ENCODE measurements around the gene RXRA. TPM values are rescaled to one million over a fixed set of nuclear protein-coding genes. Genes with fewer than 3 reads are reported as not detected.

RXRA gene
- total and polyA plus RNA-seq, 2 of the 13 experiments (the other 11 are each of a cell fraction or from before 2014, with no cell fraction given): 18.9 to 29.2 TPM

DNA sequence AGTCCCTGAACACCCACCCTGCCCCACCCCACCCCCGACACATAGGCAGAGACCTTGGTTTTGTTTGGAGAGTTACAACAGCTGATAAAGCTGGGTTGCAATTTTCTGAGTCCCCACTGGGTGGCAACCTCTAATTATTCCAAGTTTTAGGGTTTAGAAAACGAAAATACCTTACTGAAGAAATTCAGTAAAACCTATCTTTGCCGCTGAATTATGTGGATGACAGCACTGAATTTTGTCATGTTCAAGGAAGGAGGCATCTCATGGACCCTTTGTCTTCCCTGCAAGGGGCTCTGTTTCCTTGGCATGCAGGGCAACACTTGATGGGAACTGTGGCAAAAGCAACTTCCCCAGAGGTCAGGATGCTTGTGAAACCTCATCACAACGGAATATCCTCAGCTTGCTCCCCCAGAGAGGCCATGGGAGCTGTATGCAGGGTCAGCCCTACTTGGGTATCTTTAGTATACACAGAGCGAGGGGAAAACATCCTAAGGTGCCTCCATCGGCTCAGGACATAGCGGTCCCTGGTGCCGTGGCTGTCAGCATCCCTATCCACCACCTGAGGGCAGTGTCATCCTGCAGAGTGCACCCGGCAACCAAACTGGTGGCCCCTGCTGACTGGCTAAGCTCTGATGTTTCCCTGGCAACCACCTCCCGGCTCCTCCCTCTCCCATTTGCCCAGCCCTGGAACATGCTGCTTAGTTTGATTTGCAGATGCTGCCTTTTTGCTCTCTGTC lies 123.1 kb downstream of the RXRA start (continued):
- TF ChIP-seq, protein P1, sequence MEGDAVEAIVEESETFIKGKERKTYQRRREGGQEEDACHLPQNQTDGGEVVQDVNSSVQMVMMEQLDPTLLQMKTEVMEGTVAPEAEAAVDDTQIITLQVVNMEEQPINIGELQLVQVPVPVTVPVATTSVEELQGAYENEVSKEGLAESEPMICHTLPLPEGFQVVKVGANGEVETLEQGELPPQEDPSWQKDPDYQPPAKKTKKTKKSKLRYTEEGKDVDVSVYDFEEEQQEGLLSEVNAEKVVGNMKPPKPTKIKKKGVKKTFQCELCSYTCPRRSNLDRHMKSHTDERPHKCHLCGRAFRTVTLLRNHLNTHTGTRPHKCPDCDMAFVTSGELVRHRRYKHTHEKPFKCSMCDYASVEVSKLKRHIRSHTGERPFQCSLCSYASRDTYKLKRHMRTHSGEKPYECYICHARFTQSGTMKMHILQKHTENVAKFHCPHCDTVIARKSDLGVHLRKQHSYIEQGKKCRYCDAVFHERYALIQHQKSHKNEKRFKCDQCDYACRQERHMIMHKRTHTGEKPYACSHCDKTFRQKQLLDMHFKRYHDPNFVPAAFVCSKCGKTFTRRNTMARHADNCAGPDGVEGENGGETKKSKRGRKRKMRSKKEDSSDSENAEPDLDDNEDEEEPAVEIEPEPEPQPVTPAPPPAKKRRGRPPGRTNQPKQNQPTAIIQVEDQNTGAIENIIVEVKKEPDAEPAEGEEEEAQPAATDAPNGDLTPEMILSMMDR (CRISPR knock-in tag; IDR thresholded peaks at IDR 0.05): peak; percentile 93
- TF ChIP-seq ZNF20 (CRISPR knock-in tag; IDR thresholded peaks at IDR 0.05) (no peak), MXD4 (CRISPR knock-in tag; IDR thresholded peaks at IDR 0.05) (no peak), SMAD3 (CRISPR knock-in tag; IDR thresholded peaks at IDR 0.05) (no peak), SMC3 (IDR thresholded peaks at IDR 0.05; ENCODE audit: low read length) (peak; percentile 42), RFXAP (CRISPR knock-in tag; IDR thresholded peaks at IDR 0.05; ENCODE audit: borderline replicate concordance) (peak; percentile 99), GABPB1 (CRISPR knock-in tag; IDR thresholded peaks at IDR 0.05) (no peak), GTF3A (CRISPR knock-in tag; conservative IDR thresholded peaks at IDR 0.05) (no peak), TRIM24 (CRISPR knock-in tag; IDR thresholded peaks at IDR 0.05) (no peak), SP5 (CRISPR knock-in tag; IDR thresholded peaks at IDR 0.05; ENCODE audit: borderline replicate concordance, low read depth) (peak; percentile 37; the same call in 1 of the 2 replicates), THYN1 (CRISPR knock-in tag; IDR thresholded peaks at IDR 0.05; ENCODE audit: borderline replicate concordance, low read depth) (no peak), ZNF530 (CRISPR knock-in tag; IDR thresholded peaks at IDR 0.05; ENCODE audit: low read depth) (no peak), ISL2 (CRISPR knock-in tag; IDR thresholded peaks at IDR 0.05) (no peak)
- TF ChIP-seq, protein P2, sequence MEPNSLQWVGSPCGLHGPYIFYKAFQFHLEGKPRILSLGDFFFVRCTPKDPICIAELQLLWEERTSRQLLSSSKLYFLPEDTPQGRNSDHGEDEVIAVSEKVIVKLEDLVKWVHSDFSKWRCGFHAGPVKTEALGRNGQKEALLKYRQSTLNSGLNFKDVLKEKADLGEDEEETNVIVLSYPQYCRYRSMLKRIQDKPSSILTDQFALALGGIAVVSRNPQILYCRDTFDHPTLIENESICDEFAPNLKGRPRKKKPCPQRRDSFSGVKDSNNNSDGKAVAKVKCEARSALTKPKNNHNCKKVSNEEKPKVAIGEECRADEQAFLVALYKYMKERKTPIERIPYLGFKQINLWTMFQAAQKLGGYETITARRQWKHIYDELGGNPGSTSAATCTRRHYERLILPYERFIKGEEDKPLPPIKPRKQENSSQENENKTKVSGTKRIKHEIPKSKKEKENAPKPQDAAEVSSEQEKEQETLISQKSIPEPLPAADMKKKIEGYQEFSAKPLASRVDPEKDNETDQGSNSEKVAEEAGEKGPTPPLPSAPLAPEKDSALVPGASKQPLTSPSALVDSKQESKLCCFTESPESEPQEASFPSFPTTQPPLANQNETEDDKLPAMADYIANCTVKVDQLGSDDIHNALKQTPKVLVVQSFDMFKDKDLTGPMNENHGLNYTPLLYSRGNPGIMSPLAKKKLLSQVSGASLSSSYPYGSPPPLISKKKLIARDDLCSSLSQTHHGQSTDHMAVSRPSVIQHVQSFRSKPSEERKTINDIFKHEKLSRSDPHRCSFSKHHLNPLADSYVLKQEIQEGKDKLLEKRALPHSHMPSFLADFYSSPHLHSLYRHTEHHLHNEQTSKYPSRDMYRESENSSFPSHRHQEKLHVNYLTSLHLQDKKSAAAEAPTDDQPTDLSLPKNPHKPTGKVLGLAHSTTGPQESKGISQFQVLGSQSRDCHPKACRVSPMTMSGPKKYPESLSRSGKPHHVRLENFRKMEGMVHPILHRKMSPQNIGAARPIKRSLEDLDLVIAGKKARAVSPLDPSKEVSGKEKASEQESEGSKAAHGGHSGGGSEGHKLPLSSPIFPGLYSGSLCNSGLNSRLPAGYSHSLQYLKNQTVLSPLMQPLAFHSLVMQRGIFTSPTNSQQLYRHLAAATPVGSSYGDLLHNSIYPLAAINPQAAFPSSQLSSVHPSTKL (CRISPR knock-in tag; IDR thresholded peaks at IDR 0.05): no peak
- TF ChIP-seq, protein P3, sequence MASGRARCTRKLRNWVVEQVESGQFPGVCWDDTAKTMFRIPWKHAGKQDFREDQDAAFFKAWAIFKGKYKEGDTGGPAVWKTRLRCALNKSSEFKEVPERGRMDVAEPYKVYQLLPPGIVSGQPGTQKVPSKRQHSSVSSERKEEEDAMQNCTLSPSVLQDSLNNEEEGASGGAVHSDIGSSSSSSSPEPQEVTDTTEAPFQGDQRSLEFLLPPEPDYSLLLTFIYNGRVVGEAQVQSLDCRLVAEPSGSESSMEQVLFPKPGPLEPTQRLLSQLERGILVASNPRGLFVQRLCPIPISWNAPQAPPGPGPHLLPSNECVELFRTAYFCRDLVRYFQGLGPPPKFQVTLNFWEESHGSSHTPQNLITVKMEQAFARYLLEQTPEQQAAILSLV (CRISPR knock-in tag; IDR thresholded peaks at IDR 0.05; ENCODE audit: borderline replicate concordance): no peak
- TF ChIP-seq, protein P4, sequence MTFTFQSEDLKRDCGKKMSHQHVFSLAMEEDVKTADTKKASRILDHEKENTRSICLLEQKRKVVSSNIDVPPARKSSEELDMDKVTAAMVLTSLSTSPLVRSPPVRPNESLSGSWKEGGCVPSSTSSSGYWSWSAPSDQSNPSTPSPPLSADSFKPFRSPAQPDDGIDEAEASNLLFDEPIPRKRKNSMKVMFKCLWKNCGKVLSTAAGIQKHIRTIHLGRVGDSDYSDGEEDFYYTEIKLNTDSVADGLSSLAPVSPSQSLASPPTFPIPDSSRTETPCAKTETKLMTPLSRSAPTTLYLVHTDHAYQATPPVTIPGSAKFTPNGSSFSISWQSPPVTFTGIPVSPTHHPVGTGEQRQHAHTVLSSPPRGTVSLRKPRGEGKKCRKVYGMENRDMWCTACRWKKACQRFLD (CRISPR knock-in tag; IDR thresholded peaks at IDR 0.05; ENCODE audit: borderline replicate concordance): no peak
- TF ChIP-seq, protein P5, sequence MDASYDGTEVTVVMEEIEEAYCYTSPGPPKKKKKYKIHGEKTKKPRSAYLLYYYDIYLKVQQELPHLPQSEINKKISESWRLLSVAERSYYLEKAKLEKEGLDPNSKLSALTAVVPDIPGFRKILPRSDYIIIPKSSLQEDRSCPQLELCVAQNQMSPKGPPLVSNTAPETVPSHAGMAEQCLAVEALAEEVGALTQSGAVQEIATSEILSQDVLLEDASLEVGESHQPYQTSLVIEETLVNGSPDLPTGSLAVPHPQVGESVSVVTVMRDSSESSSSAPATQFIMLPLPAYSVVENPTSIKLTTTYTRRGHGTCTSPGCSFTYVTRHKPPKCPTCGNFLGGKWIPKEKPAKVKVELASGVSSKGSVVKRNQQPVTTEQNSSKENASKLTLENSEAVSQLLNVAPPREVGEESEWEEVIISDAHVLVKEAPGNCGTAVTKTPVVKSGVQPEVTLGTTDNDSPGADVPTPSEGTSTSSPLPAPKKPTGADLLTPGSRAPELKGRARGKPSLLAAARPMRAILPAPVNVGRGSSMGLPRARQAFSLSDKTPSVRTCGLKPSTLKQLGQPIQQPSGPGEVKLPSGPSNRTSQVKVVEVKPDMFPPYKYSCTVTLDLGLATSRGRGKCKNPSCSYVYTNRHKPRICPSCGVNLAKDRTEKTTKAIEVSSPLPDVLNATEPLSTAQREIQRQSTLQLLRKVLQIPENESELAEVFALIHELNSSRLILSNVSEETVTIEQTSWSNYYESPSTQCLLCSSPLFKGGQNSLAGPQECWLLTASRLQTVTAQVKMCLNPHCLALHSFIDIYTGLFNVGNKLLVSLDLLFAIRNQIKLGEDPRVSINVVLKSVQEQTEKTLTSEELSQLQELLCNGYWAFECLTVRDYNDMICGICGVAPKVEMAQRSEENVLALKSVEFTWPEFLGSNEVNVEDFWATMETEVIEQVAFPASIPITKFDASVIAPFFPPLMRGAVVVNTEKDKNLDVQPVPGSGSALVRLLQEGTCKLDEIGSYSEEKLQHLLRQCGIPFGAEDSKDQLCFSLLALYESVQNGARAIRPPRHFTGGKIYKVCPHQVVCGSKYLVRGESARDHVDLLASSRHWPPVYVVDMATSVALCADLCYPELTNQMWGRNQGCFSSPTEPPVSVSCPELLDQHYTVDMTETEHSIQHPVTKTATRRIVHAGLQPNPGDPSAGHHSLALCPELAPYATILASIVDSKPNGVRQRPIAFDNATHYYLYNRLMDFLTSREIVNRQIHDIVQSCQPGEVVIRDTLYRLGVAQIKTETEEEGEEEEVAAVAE (CRISPR knock-in tag; IDR thresholded peaks at IDR 0.05; ENCODE audit: borderline replicate concordance): no peak
